B cell (primary cell): ENCODE results near the gene TRPV6.

ENCODE experiments used
- CTCF ChIP-seq: fragments of 200-600 bp; IDR thresholded peaks from one replicate; pipeline ENCODE4 v1.8.0; 2022; ENCODE audit warnings: antibody characterized with exemption, mild to moderate bottlenecking
- EZH2 ChIP-seq: IDR thresholded peaks from 2 replicates; pipeline ENCODE4 v1.6.1; 2012; ENCODE audit warnings: borderline replicate concordance, low read depth, mild to moderate bottlenecking, moderate library complexity, low read length; ENCODE audit not compliant: insufficient read depth, poor library complexity, severe bottlenecking

GRCh38 chr7:142838461-142839213 is 46.9 kb downstream of the TRPV6 start:
- TF ChIP-seq CTCF (no peak), EZH2 (no peak)
